ENCODE measurements around the gene AIP. TPM values are rescaled to one million over a fixed set of nuclear protein-coding genes. Genes with fewer than 3 reads are reported as not detected.

AIP gene
- total RNA-seq, 4 donors from 2014 or later = 30.5 to 58.4 (median 42.2) TPM

- H3K27ac ChIP-seq = no peak overlapping the region
- no peaks in the 10 kb centered on the region for H3K27me3 ChIP-seq
- WGBS = 72% methylated on average over 29 of the region's 41 CpGs
- no peak for DNase-seq (ENCODE audit: low spot score in 2 of 2)
- H3K4me3 ChIP-seq = peak overlapping the region; percentile 14
- H3K36me3 ChIP-seq = peaks cover 69% of the 10 kb centered on the region
- no peaks in the 10 kb centered on the region for H3K9me3 ChIP-seq
- H3K4me1 ChIP-seq = peaks cover 58% of the 10 kb centered on the region
- TF ChIP-seq POLR2A (IDR thresholded peaks at IDR 0.05) (no peak), EP300 (IDR thresholded peaks at IDR 0.05) (no peak), POLR2AphosphoS5 (IDR thresholded peaks at IDR 0.05) (no peak), CTCF (IDR thresholded peaks at IDR 0.05) (no peak)
These were observed 44.5 kb upstream of the AIP start for GRCh38 chr11:67438158-67438902.

DNA sequence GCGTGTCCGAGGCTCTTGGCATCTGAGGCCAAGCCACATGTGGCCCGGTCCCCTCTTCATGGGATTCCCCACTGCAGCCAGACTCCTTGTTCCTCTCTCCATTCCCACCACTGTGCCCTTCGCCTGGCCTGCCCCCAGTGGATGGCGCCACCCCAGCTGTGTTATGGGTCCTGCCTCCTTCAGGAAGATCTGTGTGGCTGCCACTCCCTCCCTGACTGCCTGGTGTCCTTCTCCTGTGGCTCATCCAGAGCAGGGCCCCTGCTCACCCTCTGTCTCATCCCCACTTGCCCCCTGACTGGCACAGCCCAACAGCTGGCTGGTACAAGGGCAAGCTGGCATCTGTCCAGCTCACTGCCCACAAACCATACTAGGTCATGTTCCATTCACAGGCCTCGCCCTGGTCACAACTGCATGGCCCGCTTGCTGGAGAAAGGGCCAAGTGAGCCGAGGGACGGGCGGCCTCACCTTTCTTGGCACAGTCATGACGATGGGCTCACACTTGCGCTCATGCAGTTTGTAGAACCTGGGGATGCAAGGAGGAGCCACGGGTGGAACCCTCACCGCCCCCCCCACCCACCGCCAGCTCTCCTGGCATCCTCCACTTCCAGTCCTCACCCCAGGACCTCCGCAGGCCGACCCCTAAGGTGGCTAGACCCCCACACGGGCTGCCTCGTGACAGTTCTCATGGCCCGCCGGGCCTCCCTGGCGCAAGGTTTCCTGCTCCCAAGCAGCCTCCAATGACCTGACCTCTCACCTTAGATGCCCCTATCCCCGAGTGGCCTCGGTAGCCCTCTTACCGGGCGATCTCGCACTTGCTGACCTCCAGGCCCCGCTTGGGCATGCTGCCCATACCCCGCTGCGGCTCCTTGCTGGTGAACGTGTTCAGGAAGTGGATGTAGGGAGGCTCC is 43.3 kb upstream of the AIP start:
- WGBS = 69% methylated on average over 25 of the region's 31 CpGs

DNA sequence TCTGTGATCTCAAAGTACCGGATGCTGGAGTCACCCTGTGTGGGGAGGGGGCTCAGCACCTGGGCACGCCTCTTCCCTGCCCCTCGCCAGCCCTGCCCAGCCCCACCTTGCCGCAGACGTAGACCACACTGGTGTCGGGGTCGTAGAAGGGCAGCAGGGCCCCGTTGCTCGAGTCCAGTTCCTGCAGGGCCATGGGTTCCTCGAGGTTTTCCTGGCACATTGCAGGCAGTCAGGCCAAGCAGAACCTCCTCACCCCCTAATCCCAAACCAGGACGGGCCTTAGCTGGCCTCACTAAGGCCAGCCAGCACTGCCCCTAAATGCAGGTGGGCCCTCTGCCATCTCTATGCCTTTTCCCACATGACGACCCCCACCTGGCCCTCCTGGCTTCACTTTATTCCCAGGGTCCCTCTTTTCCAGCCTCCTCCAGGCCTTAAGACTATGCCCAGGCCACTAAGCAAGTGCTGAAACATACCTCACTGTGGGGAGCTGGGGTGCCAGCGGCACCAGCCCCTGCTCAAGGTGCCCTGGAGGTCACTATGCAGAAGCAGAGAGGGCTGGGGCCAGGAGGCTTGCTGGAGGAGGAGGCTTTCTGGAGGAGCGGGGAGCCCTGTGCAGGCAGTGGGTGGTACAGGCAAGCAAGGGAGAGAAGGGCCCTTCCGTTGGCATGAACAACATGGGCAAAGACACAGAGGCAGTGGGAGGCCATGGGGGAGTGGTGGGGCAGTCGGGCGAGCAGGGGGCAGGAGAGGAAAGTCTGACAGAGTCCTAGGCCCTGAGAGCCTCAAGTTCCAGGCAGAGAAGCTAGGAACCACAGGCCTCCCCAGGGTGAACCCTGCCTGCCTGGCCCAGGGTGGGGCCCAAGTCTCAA is 42.4 kb upstream of the AIP start:
- DNase-seq (ENCODE audit: low spot score in 2 of 2) = no peak
- Histone ChIP-seq H3K4me3 (no peak overlapping the region), H3K27me3 (no peaks in the 10 kb centered on the region), H3K27ac (peak overlapping the region; percentile 5), H3K4me1 (peaks cover 60% of the 10 kb centered on the region), H3K9me3 (no peaks in the 10 kb centered on the region), H3K36me3 (peaks cover 48% of the 10 kb centered on the region)
- TF ChIP-seq POLR2A (IDR thresholded peaks at IDR 0.05) (no peak), CTCF (IDR thresholded peaks at IDR 0.05) (no peak), EP300 (IDR thresholded peaks at IDR 0.05) (no peak), POLR2AphosphoS5 (IDR thresholded peaks at IDR 0.05) (no peak)
- 69% methylated on average over 11 of the region's 17 CpGs for WGBS

More for the DNA sequence above, 43.3 kb upstream of the AIP start:
- no peak for DNase-seq (ENCODE audit: low spot score in 2 of 2)
- Histone ChIP-seq H3K36me3 (peaks cover 56% of the 10 kb centered on the region), H3K9me3 (no peaks in the 10 kb centered on the region), H3K4me1 (peaks cover 64% of the 10 kb centered on the region), H3K27ac (peak overlapping the region; percentile 50), H3K4me3 (no peak overlapping the region), H3K27me3 (no peaks in the 10 kb centered on the region)
- TF ChIP-seq CTCF (IDR thresholded peaks at IDR 0.05) = no peak

GRCh38 chr11:67441098-67441563 is 41.7 kb upstream of the AIP start:
- peaks cover 41% of the 10 kb centered on the region for H3K36me3 ChIP-seq
- peaks cover 53% of the 10 kb centered on the region for H3K4me1 ChIP-seq
- 100% methylated on average over 2 of the region's 21 CpGs for WGBS
- TF ChIP-seq POLR2A (IDR thresholded peaks at IDR 0.05) = no peak
- no peak for TF ChIP-seq EP300 (IDR thresholded peaks at IDR 0.05)
- no peak for TF ChIP-seq POLR2AphosphoS5 (IDR thresholded peaks at IDR 0.05)
- no peak for TF ChIP-seq CTCF (IDR thresholded peaks at IDR 0.05)
- H3K27ac ChIP-seq = no peak overlapping the region
- H3K27me3 ChIP-seq = no peaks in the 10 kb centered on the region
- no peak for DNase-seq (ENCODE audit: low spot score in 2 of 2)
- no peak overlapping the region for H3K4me3 ChIP-seq
- H3K9me3 ChIP-seq = no peaks in the 10 kb centered on the region

Data from suprapubic skin (tissue), 4 donors.